GM18873 (cell line): Measurements from ENCODE around the gene LARGE2.
"Not testable (repeated sequence)": the region's sequence is repeated elsewhere in the genome, so short reads cannot be mapped to it uniquely, and the experiment has no call there.

ENCODE experiments used
- ATAC-seq: cut with Tn5 transposase; IDR thresholded peaks from one replicate; pipeline ENCODE4 v1.9.1; 2021; ENCODE audit warnings: mild to moderate bottlenecking, moderate library complexity, moderate number of reproducible peaks; ENCODE audit not compliant: unreplicated experiment, low FRiP score

LARGE2 gene

GRCh38 chr11:45895553-45896259, 26.8 kb upstream of the LARGE2 start:
- ATAC-seq, result no peak

DNA sequence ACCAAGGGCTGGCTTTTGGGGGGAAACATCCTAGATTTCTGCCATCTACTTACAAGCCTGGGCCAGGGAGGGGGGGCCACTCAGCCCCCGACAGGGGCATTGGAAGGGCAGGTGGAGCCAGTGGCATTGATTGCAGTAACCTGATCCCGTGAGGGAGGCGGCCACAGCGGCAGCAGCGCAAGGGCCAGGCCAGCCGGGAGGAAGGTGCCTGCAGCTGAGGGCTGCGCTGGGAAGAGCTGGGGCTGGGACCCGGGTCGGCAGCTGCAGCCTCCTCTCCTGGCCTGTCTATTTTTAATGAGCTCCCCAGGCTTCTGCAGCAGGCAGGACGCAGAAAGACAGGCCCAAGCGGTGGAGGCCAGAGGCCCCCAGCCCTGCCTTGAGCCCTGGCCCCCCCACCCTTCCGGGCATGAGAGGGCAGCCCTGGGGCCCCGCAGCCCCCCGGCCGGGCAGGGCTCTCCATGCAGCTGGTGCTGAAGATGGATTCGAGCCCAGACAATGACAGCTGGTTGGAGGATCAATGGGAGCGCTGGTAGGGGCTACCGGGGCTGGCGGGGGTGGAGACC, 26.0 kb upstream of the LARGE2 start:
- no peak for ATAC-seq

GRCh38 chr11:45897556-45897955, 24.9 kb upstream of the LARGE2 start:
- ATAC-seq, result no peak

- ATAC-seq, result no peak
Measured at GRCh38 chr11:45899086-45899447, 23.4 kb upstream of the LARGE2 start.

DNA sequence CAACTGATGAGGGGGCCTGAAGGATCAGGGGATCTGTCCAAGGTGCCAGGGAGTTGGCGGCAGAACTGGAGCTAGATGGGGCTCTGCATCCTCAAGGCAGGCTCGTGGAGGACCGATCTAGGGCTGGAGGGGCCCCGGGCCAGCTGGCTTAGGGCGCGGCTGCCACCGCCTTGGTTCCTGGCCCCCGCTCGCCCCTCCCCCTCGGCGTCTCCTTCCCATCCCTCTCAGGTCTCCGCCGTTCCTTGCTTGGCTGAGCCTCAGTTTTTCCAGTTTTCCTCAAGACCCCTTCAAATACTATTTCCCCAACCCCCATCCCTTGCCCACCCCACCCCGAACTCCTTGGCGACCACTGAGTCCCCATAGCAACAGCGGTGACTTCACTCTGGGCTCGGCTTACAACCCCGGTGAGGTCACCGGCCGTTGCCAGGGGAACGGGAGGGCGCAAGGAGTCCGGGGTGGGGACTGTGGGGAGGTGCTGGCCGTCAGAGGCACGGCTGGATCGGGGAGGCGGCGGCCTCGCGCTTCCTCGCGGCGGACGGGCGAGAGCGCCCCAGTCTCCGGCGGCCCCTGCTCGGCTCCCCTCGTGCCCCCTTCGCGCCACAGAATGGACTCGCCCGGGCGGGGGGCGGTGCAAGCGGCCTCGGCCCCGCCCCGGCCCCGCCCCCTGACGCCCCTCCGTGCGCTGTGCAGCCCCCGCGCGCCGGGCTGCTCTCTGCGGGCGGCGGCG, 22.8 kb upstream of the LARGE2 start:
- ATAC-seq, result no peak

DNA sequence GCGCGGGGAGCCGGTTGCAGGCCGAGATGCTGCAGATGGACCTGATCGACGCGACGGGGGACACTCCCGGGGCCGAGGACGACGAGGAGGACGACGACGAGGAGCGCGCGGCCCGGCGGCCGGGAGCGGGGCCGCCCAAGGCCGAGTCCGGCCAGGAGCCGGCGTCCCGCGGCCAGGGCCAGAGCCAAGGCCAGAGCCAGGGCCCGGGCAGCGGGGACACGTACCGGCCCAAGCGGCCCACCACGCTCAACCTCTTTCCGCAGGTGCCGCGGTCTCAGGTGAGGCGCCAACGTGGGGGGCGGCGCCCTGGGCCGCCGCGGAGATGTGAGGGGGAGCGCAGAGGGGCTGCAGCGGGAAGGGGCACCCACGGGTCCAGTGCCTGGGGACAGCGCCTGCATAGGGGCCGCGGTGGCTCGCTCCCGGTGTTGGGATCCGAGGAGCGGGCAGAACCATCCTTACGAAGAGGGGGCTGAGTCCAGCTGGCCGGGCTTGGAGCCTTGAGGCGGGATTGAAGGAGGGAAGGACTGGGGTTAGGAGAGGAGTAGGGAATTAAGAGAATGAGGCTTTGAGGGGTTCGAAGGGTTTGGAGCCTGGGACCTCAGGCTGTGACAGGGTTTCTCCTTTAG, 22.2 kb upstream of the LARGE2 start:
- ATAC-seq, result not testable (repeated sequence)

GRCh38 chr11:45900916-45901617, 21.4 kb upstream of the LARGE2 start:
- no peak for ATAC-seq

- no peak for ATAC-seq
Measured at GRCh38 chr11:45901626-45902025, 20.8 kb upstream of the LARGE2 start.

DNA sequence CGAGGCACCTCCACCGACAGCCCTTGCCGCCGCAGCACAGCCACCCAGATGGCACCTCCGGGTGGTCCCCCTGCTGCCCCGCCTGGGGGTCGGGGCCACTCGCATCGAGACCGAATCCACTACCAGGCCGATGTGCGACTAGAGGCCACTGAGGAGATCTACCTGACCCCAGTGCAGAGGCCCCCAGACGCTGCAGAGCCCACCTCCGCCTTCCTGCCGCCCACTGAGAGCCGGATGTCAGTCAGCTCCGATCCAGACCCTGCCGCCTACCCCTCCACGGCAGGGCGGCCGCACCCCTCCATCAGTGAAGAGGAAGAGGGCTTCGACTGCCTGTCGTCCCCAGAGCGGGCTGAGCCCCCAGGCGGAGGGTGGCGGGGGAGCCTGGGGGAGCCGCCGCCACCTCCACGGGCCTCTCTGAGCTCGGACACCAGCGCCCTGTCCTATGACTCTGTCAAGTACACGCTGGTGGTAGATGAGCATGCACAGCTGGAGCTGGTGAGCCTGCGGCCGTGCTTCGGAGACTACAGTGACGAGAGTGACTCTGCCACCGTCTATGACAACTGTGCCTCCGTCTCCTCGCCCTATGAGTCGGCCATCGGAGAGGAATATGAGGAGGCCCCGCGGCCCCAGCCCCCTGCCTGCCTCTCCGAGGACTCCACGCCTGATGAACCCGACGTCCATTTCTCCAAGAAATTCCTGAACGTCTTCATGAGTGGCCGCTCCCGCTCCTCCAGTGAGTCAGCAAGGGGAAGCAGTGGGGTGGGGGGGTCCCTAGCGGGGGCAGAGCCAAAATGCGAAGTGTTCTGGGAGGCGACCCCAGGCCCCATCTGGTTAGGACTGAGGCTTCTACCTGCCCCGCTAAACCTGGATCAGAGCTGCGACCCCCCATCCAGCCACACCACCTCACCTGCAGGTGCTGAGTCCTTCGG, 19.7 kb upstream of the LARGE2 start:
- no peak for ATAC-seq

GRCh38 chr11:45904309-45904915, 18.0 kb upstream of the LARGE2 start:
- no peak for ATAC-seq

DNA sequence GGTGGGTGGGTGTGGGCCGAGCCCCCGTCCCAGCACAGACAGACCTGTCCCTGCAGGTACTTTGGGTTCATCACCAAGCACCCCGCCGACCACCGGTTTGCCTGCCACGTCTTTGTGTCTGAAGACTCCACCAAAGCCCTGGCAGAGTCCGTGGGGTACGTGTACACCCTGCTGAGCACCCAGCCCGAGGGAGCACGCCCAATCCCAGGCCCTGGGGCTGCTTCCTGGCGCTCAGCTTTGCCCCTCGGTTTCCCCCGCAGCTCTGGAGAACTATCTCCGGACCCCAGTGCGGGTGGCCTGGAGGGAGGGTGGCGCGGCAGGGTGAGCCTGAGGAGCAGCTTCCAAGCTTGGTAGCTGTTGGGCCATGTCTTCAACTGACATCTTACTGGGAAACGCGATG, 17.4 kb upstream of the LARGE2 start:
- no peak for ATAC-seq

GRCh38 chr11:45905576-45905975, 16.9 kb upstream of the LARGE2 start:
- ATAC-seq, result not testable (repeated sequence)

DNA sequence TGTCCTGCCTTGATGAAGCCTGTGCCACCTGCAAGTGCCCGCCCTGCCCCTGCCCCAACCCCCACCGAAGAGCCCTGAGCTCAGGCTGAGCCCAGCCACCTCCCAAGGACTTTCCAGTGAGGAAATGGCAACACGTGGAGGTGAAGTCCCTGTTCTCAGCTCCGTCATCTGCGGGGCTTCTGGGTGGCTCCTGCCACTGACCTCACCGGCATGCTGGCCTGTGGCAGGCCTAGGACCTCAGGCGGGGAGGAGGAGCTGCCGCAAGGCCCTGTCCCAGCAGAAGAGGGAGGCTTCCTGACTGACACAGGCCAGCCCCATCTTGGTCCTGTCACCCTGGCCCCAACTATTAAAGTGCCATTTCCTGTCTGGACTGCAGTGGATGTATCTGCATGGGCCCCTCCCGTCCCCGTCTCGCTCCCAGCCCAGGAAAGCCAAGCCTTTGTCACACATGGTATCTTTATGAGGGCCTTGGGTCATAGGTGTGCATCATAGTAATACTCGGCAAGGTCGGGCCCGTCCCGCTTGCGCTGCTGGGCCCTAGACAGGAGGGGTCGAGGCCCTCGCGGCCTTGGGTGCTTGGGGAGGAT, 16.3 kb upstream of the LARGE2 start:
- no peak for ATAC-seq

- ATAC-seq, result no peak
Measured at GRCh38 chr11:45906965-45907611, 15.4 kb upstream of the LARGE2 start, which contains the start of gene FREY1. FREY1 (minus strand) TSS chr11:45907271; CDS start chr11:45907245, 26 bp downstream.

- ATAC-seq, result no peak
Measured at GRCh38 chr11:45907911-45908370, 14.5 kb upstream of the LARGE2 start.

DNA sequence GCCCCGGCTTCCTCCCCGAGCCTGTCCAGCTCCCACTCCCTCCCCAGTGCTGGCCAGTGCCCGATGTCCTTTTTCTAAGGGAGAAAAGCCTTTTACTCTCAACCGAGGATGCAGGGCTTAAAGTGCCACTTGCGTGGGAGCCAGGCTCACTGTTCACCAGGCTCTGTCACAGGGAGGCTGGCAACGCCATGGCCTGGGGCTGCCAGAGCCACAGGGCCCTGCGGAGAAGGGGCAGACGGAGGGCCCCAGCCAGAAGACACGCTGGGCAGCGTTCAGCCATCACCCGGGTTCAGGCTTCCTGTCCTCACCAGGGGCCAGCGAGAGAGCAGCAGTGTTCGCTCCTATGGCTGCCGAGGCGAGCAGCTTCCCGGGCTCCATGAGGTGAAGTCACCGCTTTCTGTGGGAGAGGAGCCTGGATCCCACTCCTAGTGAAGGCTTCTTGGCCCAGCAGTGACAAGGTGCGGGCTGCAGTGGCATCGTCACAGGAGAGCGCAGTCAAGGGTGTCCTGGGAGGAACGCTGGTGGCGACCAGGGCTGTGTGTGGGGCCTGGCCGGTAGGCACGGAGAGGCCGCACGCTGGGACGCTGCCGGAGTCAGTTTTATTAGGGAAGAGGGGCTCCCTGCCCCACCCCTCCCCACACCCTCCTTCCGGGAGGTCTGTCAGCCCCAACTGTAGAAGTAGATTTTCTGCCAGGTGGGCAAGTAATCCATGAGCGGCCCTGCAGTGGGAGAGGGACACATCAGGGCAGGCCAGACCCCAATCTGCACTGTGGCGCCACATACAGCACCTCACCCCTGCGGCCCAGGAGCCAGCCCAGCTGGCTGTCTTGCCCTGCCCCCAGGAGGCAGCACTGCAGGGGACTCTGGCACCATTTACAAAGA, 12.6 kb upstream of the LARGE2 start:
- ATAC-seq, result no peak

- no peak for ATAC-seq
Measured at GRCh38 chr11:45910623-45911022, 11.8 kb upstream of the LARGE2 start.
